HL-60 (cell line): ENCODE data around the gene IRX2.

ENCODE experiments used
- DNase-seq, 2 experiments: peaks; one replicate each; pipeline ENCODE4 v3.0.0-alpha.2; 2010 to 2020; ENCODE audit warnings: low read depth in 1 of 2, low spot score in 1 of 2
- H3K27ac ChIP-seq: fragments of 250-450 bp; sonication (Bioruptor Pico); replicated peaks from 2 replicates; pipeline ENCODE4 v1.5.1; 2020; ENCODE audit warnings: mild to moderate bottlenecking, moderate library complexity
- H3K27me3 ChIP-seq: fragments of 250-450 bp; sonication (Bioruptor Pico); 2 replicates; pipeline ENCODE4 v1.5.1; 2021; ENCODE audit warnings: mild to moderate bottlenecking, moderate library complexity; ENCODE audit not compliant: insufficient read depth, poor library complexity, severe bottlenecking
- H3K4me3 ChIP-seq: replicated peaks from 2 replicates; pipeline ENCODE4 v1.5.1; 2011; ENCODE audit warnings: mild to moderate bottlenecking, control low read depth, low read length; ENCODE audit not compliant: insufficient read depth
- GABPA ChIP-seq: IDR thresholded peaks from 2 replicates; pipeline ENCODE4 v1.6.1; 2012; ENCODE audit warnings: low read depth
- POLR2AphosphoS5 ChIP-seq: IDR thresholded peaks from 2 replicates; pipeline ENCODE4 v1.6.1; 2012; ENCODE audit warnings: low read depth
- SPI1 ChIP-seq: IDR thresholded peaks from 2 replicates; pipeline ENCODE4 v1.6.1; 2012; ENCODE audit warnings: low read depth, mild to moderate bottlenecking, borderline replicate concordance
- TF ChIP-seq, protein P1 (sequence below): IDR thresholded peaks from one replicate; pipeline ENCODE4 v1.5.1; 2011; ENCODE audit warnings: low read length, control low read depth, inconsistent platforms; ENCODE audit not compliant: insufficient read depth
- TF ChIP-seq, protein P2 (sequence below): IDR thresholded peaks from 2 replicates; pipeline ENCODE4 v1.6.1; 2012; ENCODE audit warnings: low read depth; ENCODE audit not compliant: insufficient replicate concordance

Gene IRX2

DNA sequence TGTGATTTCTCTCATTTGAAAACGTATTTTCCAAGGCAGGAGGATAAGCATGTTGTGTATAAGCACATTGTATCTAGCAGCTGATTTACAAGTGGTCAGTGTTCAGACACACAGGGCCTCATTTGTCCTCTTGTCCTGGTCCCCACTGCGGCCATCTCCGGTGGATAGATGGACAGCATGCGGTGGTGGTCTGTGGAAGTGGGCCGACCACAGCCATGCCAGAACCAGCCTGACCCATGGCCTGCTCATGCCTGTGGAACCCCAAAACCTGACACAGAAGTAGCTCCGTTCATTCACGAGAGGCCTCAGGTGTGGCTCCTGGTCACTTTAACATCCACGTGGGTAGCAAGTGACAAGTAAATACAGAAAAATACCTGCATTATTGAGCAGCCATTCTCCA is 14.6 kb downstream of the IRX2 start:
- H3K4me3 ChIP-seq = no peak overlapping the region
- H3K27me3 ChIP-seq = peaks cover 39% of the 10 kb centered on the region
- DNase-seq = no peak
- no peak for TF ChIP-seq SPI1
- no peak for TF ChIP-seq GABPA
- H3K27ac ChIP-seq = no peak overlapping the region

DNA sequence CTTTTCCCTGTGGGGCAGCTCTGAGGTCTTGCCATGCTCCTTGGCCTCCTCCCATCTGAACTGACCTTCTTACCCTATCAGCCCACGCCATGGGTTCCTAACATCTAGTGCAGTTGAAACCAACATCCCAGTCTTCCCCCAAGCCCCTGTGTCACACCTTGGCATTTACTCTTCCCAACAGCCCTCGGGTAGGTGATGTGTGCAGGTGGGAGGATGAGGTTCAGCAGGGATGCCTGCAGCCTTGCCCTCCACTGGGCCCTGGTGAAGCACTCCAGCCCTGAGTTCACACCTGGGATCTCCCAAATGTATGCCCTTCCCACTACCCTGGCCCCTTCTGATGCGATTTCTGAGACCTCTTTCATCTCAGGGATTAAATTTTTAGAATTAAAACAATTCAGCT is 15.5 kb downstream of the IRX2 start:
- TF ChIP-seq, protein P1, sequence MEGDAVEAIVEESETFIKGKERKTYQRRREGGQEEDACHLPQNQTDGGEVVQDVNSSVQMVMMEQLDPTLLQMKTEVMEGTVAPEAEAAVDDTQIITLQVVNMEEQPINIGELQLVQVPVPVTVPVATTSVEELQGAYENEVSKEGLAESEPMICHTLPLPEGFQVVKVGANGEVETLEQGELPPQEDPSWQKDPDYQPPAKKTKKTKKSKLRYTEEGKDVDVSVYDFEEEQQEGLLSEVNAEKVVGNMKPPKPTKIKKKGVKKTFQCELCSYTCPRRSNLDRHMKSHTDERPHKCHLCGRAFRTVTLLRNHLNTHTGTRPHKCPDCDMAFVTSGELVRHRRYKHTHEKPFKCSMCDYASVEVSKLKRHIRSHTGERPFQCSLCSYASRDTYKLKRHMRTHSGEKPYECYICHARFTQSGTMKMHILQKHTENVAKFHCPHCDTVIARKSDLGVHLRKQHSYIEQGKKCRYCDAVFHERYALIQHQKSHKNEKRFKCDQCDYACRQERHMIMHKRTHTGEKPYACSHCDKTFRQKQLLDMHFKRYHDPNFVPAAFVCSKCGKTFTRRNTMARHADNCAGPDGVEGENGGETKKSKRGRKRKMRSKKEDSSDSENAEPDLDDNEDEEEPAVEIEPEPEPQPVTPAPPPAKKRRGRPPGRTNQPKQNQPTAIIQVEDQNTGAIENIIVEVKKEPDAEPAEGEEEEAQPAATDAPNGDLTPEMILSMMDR = no peak
- no peak for TF ChIP-seq SPI1
- no peak for TF ChIP-seq POLR2AphosphoS5
- TF ChIP-seq, protein P2, sequence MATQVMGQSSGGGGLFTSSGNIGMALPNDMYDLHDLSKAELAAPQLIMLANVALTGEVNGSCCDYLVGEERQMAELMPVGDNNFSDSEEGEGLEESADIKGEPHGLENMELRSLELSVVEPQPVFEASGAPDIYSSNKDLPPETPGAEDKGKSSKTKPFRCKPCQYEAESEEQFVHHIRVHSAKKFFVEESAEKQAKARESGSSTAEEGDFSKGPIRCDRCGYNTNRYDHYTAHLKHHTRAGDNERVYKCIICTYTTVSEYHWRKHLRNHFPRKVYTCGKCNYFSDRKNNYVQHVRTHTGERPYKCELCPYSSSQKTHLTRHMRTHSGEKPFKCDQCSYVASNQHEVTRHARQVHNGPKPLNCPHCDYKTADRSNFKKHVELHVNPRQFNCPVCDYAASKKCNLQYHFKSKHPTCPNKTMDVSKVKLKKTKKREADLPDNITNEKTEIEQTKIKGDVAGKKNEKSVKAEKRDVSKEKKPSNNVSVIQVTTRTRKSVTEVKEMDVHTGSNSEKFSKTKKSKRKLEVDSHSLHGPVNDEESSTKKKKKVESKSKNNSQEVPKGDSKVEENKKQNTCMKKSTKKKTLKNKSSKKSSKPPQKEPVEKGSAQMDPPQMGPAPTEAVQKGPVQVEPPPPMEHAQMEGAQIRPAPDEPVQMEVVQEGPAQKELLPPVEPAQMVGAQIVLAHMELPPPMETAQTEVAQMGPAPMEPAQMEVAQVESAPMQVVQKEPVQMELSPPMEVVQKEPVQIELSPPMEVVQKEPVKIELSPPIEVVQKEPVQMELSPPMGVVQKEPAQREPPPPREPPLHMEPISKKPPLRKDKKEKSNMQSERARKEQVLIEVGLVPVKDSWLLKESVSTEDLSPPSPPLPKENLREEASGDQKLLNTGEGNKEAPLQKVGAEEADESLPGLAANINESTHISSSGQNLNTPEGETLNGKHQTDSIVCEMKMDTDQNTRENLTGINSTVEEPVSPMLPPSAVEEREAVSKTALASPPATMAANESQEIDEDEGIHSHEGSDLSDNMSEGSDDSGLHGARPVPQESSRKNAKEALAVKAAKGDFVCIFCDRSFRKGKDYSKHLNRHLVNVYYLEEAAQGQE = no peak
- TF ChIP-seq GABPA = no peak
- Histone ChIP-seq H3K27me3 (peaks cover 30% of the 10 kb centered on the region), H3K27ac (no peak overlapping the region), H3K4me3 (no peak overlapping the region)
- no peak for DNase-seq

DNA sequence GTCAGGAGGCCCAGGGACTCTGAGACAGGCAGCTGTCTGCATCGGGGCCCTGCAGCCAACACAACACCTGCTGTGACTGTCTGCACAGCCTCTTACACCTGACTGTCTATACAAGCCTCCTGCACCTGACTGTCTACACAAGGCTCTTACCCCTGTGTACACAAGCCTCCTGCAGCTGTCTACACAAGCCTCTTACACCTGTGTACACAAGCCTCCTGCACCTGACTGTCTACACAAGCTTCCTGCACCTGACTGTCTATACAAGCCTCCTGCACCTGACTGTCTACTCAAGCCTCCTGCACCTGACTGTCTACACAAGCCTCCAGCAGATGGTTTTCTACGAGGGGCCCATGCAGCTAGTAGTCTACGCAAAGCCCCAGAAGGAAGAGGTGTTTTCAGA is 18.6 kb downstream of the IRX2 start:
- Histone ChIP-seq H3K27me3 (peaks cover under 1% of the 10 kb centered on the region), H3K4me3 (no peak overlapping the region), H3K27ac (no peak overlapping the region)
- no peak for DNase-seq
- no peak for TF ChIP-seq SPI1
- TF ChIP-seq GABPA = no peak
- TF ChIP-seq POLR2AphosphoS5 = no peak
- TF ChIP-seq, protein P2 = no peak

DNA sequence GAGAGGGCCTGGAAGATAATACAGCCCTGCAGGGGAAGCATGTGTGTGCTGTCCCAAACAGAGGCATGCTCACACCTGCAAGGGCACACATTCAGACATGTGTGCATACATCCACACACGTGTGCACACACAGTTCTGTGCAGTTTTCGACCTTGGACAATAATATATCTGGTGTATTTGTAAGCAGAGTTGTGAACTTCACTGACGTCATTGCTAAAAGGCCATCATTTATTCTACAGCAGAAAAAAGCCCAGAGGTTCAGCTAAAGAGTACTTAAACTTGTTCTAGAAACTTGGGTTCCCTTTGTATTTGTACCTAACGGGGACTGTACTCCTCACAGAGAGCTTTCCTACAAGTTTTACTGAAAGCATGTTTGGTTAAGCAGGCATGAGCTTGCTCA is 19.5 kb downstream of the IRX2 start:
- Histone ChIP-seq H3K27me3 (no peaks in the 10 kb centered on the region), H3K27ac (no peak overlapping the region), H3K4me3 (no peak overlapping the region)
- DNase-seq = no peak
- TF ChIP-seq POLR2AphosphoS5 (no peak), SPI1 (no peak), GABPA (no peak)
- TF ChIP-seq, protein P1 = no peak
- TF ChIP-seq, protein P2 = no peak
